A673 (cell line): ENCODE results near the gene TRPM6. TPM values are rescaled to one million over a fixed set of nuclear protein-coding genes. Genes with fewer than 3 reads are reported as not detected.

Experiments
- BruUV-seq: library from RNA; stranded (reverse); fragments of 400-500 nt; replicated peaks from 2 replicates; lab custom pipeline; 2021; lab: Mats Ljungman, UMichigan
- CTCF ChIA-PET: fragments of 300-600 bp; sonication (Branson Sonifier 250); formaldehyde crosslinking; loops from one replicate; lab custom pipeline; 2022; ENCODE audit warnings: antibody characterized with exemption; lab: Charles Lee
- POLR2A ChIA-PET: fragments of 300-600 bp; sonication (Branson Sonifier 250); formaldehyde crosslinking; loops from one replicate; lab custom pipeline; 2022; ENCODE audit warnings: antibody characterized with exemption; ENCODE audit not compliant: low non-redundant PET; lab: Charles Lee
- DNase-seq: peaks from one replicate; pipeline ENCODE4 v3.0.0-alpha.2; 2015; ENCODE audit warnings: low spot score
- H3K27ac ChIP-seq: fragments of 200-600 bp; sonication (generic); 2 replicates; pipeline ENCODE4 v1.5.1; 2016; ENCODE audit warnings: mixed run types, low read depth, mild to moderate bottlenecking, mixed read lengths, antibody characterized with exemption, low read length; ENCODE audit not compliant: poor library complexity, severe bottlenecking
- H3K27me3 ChIP-seq: fragments of 200-600 bp; sonication (generic); replicated peaks from 2 replicates; pipeline ENCODE4 v1.6.1; 2017; ENCODE audit warnings: mixed run types, low read depth, mild to moderate bottlenecking, mixed read lengths, antibody characterized with exemption, low read length; ENCODE audit not compliant: insufficient read depth, poor library complexity
- H3K36me3 ChIP-seq: fragments of 200-600 bp; sonication (generic); 2 replicates; pipeline ENCODE4 v1.6.1; 2016; ENCODE audit warnings: mixed run types, mild to moderate bottlenecking, mixed read lengths, antibody characterized with exemption, low read length; ENCODE audit not compliant: insufficient read depth, poor library complexity, severe bottlenecking
- H3K4me1 ChIP-seq: fragments of 200-600 bp; sonication (generic); 2 replicates; pipeline ENCODE4 v1.6.1; 2017; ENCODE audit warnings: mixed run types, mild to moderate bottlenecking, mixed read lengths, antibody characterized with exemption, low read length; ENCODE audit not compliant: insufficient read depth, poor library complexity, severe bottlenecking
- H3K4me3 ChIP-seq: fragments of 200-600 bp; sonication (generic); 2 replicates; pipeline ENCODE4 v1.5.1; 2016; ENCODE audit warnings: low read depth, mixed run types, mild to moderate bottlenecking, mixed read lengths, low read length; ENCODE audit not compliant: poor library complexity, severe bottlenecking
- H3K9me3 ChIP-seq: fragments of 200-600 bp; sonication (generic); 2 replicates; pipeline ENCODE4 v1.6.1; 2016; ENCODE audit warnings: mixed run types, low read depth, mild to moderate bottlenecking, mixed read lengths, antibody characterized with exemption, low read length; ENCODE audit not compliant: poor library complexity, severe bottlenecking
- CTCF ChIP-seq: fragments of 300-800, 200-600 bp; sonication (generic); conservative IDR thresholded peaks from 2 replicates; pipeline ENCODE4 v1.5.1; 2017; ENCODE audit warnings: low read depth, mild to moderate bottlenecking, antibody characterized with exemption, low read length, moderate library complexity, mixed read lengths
- EZH2 ChIP-seq: fragments of 200-600 bp; sonication (generic); IDR thresholded peaks from 2 replicates; pipeline ENCODE4 v1.6.1; 2017; ENCODE audit warnings: borderline replicate concordance, low read depth, mild to moderate bottlenecking, mixed read lengths, antibody characterized with exemption, low read length; ENCODE audit not compliant: poor library complexity, severe bottlenecking
- intact Hi-C: fragments of 100-400 bp; cut with micrococcal nuclease; formaldehyde crosslinking; loops from one replicate; pipeline ENCODE4 v1.10.0; 2022; ENCODE audit not compliant: unreplicated experiment
- total RNA-seq: library from RNA; stranded (reverse); gene quantifications from 2 replicates; pipeline ENCODE4 v1.2.3, GENCODE V29; 2021

Gene TRPM6
- total RNA-seq, 1 experiment from 2014 or later: 0.06 TPM

GRCh38 chr9:74719306-74719705 lies 168.4 kb downstream of the TRPM6 start:
- no peak for DNase-seq
- H3K27ac ChIP-seq: no peak overlapping the region
- peaks cover 9% of the 10 kb centered on the region for H3K27me3 ChIP-seq
- CTCF ChIA-PET: no interaction called here
- H3K4me3 ChIP-seq: no peak overlapping the region
- no peaks in the 10 kb centered on the region for H3K4me1 ChIP-seq
- no TSS peak for BruUV-seq
- TF ChIP-seq EZH2: no peak
- H3K36me3 ChIP-seq: no peaks in the 10 kb centered on the region
- POLR2A ChIA-PET: no interaction called here
- no peaks in the 10 kb centered on the region for H3K9me3 ChIP-seq
- intact Hi-C loops: no loop called here

GRCh38 chr9:74718709-74719108 lies 169.0 kb downstream of the TRPM6 start:
- no peak for DNase-seq
- Histone ChIP-seq H3K4me3 (no peak overlapping the region), H3K27me3 (peaks cover 9% of the 10 kb centered on the region), H3K9me3 (no peaks in the 10 kb centered on the region), H3K27ac (no peak overlapping the region), H3K36me3 (no peaks in the 10 kb centered on the region), H3K4me1 (no peaks in the 10 kb centered on the region)
- intact Hi-C loops: no loop called here
- no TSS peak for BruUV-seq
- ChIA-PET POLR2A (no interaction called here), CTCF (interaction anchor here (0.5 kb wide), 1 partner anchor 100 kb away, joined by 3 read pairs; no protein-coding TSS in a partner anchor)
- TF ChIP-seq EZH2: no peak
- no peak for TF ChIP-seq CTCF

DNA sequence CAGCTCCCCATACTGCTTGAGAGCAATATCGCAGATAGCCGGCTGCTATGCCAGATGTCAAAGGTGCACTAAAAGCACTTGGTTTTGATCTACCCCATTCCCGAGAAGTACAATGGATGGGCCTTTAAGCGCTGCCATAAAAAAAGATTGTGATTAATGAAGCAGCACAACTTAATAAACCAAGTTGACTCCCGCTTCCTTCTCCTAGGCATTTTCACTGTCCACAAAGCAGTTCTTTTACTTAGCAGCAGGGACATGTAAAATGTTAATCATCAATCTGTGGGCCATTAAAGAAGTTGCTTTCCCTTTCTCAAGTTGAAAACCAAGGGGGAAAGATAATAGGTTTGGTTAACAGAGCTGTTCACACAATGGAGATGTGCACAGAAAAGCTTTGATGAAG lies 176.4 kb downstream of the TRPM6 start:
- no TSS peak for BruUV-seq
- ChIA-PET POLR2A (no interaction called here), CTCF (no interaction called here)
- intact Hi-C loops: no loop called here
- Histone ChIP-seq H3K36me3 (no peaks in the 10 kb centered on the region), H3K27me3 (peaks cover 13% of the 10 kb centered on the region), H3K4me1 (no peaks in the 10 kb centered on the region), H3K27ac (no peak overlapping the region), H3K4me3 (no peak overlapping the region), H3K9me3 (no peaks in the 10 kb centered on the region)
- no peak for DNase-seq
- TF ChIP-seq CTCF (no peak), EZH2 (no peak)

DNA sequence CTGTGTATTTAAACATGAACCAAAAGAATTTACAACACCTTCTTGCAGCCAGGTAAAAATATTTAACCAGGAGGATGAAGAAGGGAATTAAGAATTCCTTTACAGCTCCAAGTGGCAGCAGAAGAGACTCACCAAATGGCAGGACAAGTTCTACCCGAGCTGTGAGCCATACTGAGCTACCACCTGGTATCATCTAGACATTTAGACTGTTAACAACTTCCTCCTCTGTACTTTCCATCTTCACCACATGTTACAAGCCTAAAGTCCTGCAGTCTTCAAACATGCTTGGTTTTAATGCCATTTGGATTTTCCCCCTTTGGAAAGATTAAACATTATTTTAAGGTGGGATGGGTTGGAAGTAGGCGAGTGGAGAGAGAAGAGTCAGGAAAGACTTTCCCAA lies 190.2 kb downstream of the TRPM6 start:
- no TSS peak for BruUV-seq
- Histone ChIP-seq H3K36me3 (no peaks in the 10 kb centered on the region), H3K27ac (no peak overlapping the region), H3K27me3 (no peaks in the 10 kb centered on the region), H3K4me1 (no peaks in the 10 kb centered on the region), H3K4me3 (no peak overlapping the region), H3K9me3 (no peaks in the 10 kb centered on the region)
- TF ChIP-seq EZH2: no peak
- TF ChIP-seq CTCF: no peak
- POLR2A ChIA-PET: no interaction called here
- CTCF ChIA-PET: no interaction called here
- intact Hi-C loops: no loop called here
- DNase-seq: no peak
